ENCODE data around the gene CEACAM8. TPM values are rescaled to one million over a fixed set of nuclear protein-coding genes. Genes with fewer than 3 reads are reported as not detected.

CEACAM8 gene
- total and polyA plus RNA-seq, 2 donors from 2014 or later, result not detected

GRCh38 chr19:42563352-42564210 is 31.1 kb downstream of the CEACAM8 start:
- intact Hi-C loops (cut with DNase I), result no loop called here
- H3K9me3 ChIP-seq (ENCODE audit: control insufficient read depth in 2 of 3, insufficient read depth in 1 of 3, low read length in 3 of 3), result no peaks in the 10 kb centered on the region
- no peak for FAIRE-seq
- DNase-seq, result peak in 2 of 5 donors; percentile 27 to 49
- no peak overlapping the region for H3K9ac ChIP-seq (ENCODE audit: low read length in 3 of 3)
- H3K27ac ChIP-seq (ENCODE audit: low read depth in 2 of 2, low read length in 2 of 2), result no peak overlapping the region
- H3K36me3 ChIP-seq (ENCODE audit: control insufficient read depth in 2 of 3, insufficient read depth in 3 of 3, low read length in 3 of 3), result no peaks in the 10 kb centered on the region
- H3K4me1 ChIP-seq (ENCODE audit: control insufficient read depth in 2 of 3, insufficient read depth in 2 of 3, low read depth in 1 of 3, low read length in 3 of 3), result no peaks in the 10 kb centered on the region
- no peak overlapping the region for H3K4me3 ChIP-seq (ENCODE audit: low read length in 3 of 3)
- TF ChIP-seq CTCF (IDR thresholded peaks at IDR 0.05; ENCODE audit: borderline replicate concordance, extremely low read depth, insufficient read depth), result peak; percentile 58
- no peaks in the 10 kb centered on the region for H3K27me3 ChIP-seq (ENCODE audit: control insufficient read depth, insufficient read depth, low read length)

- Histone ChIP-seq H3K27ac (ENCODE audit: low read depth in 2 of 2, low read length in 2 of 2) (no peak overlapping the region), H3K27me3 (ENCODE audit: control insufficient read depth, insufficient read depth, low read length) (no peaks in the 10 kb centered on the region), H3K36me3 (ENCODE audit: control insufficient read depth in 2 of 3, insufficient read depth in 3 of 3, low read length in 3 of 3) (no peaks in the 10 kb centered on the region), H3K9ac (ENCODE audit: low read length in 3 of 3) (no peak overlapping the region), H3K9me3 (ENCODE audit: control insufficient read depth in 2 of 3, insufficient read depth in 1 of 3, low read length in 3 of 3) (no peaks in the 10 kb centered on the region), H3K4me1 (ENCODE audit: control insufficient read depth in 2 of 3, insufficient read depth in 2 of 3, low read depth in 1 of 3, low read length in 3 of 3) (no peaks in the 10 kb centered on the region), H3K4me3 (ENCODE audit: low read length in 3 of 3) (no peak overlapping the region)
- intact Hi-C loops (cut with DNase I), result no loop called here
- FAIRE-seq (no peak), DNase-seq (no peak)
- TF ChIP-seq CTCF (IDR thresholded peaks at IDR 0.05; ENCODE audit: borderline replicate concordance, extremely low read depth, insufficient read depth), result no peak
These were observed 33.2 kb downstream of the CEACAM8 start for GRCh38 chr19:42561512-42561911.

- Histone ChIP-seq H3K4me1 (ENCODE audit: control insufficient read depth in 2 of 3, insufficient read depth in 2 of 3, low read depth in 1 of 3, low read length in 3 of 3) (no peaks in the 10 kb centered on the region), H3K27me3 (ENCODE audit: control insufficient read depth, insufficient read depth, low read length) (no peaks in the 10 kb centered on the region), H3K27ac (ENCODE audit: low read depth in 2 of 2, low read length in 2 of 2) (no peak overlapping the region), H3K9me3 (ENCODE audit: control insufficient read depth in 2 of 3, insufficient read depth in 1 of 3, low read length in 3 of 3) (no peaks in the 10 kb centered on the region), H3K9ac (ENCODE audit: low read length in 3 of 3) (no peak overlapping the region), H3K36me3 (ENCODE audit: control insufficient read depth in 2 of 3, insufficient read depth in 3 of 3, low read length in 3 of 3) (no peaks in the 10 kb centered on the region), H3K4me3 (ENCODE audit: low read length in 3 of 3) (no peak overlapping the region)
- TF ChIP-seq CTCF (IDR thresholded peaks at IDR 0.05; ENCODE audit: borderline replicate concordance, extremely low read depth, insufficient read depth), result no peak
- DNase-seq (no peak), FAIRE-seq (no peak)
- intact Hi-C loops (cut with DNase I), result no loop called here
These were observed 34.0 kb downstream of the CEACAM8 start for GRCh38 chr19:42560731-42561130.

Measured in kidney (tissue), 14 donors.